Vagina (tissue), 2 donors: ENCODE measurements around the gene WWC2.

ENCODE experiments used
- POLR2A ChIP-seq, 2 donors: fragments of 450-650 bp; IDR thresholded peaks; one replicate each; pipeline ENCODE4 v1.6.1; 2017; ENCODE audit warnings: antibody characterized with exemption in 2 of 2, mild to moderate bottlenecking in 2 of 2, moderate library complexity in 2 of 2
- TF ChIP-seq, protein P1 (sequence below), 3 experiments: fragments of 450-650 bp in 2 of 3; fragments of 200-600 bp in 1 of 3; sonication (generic) in 1 of 3; IDR thresholded peaks; one replicate each; pipeline ENCODE4 v1.5.1; 2017 to 2019; ENCODE audit warnings: antibody characterized with exemption in 3 of 3, mild to moderate bottlenecking in 2 of 3, moderate library complexity in 2 of 3

DNA sequence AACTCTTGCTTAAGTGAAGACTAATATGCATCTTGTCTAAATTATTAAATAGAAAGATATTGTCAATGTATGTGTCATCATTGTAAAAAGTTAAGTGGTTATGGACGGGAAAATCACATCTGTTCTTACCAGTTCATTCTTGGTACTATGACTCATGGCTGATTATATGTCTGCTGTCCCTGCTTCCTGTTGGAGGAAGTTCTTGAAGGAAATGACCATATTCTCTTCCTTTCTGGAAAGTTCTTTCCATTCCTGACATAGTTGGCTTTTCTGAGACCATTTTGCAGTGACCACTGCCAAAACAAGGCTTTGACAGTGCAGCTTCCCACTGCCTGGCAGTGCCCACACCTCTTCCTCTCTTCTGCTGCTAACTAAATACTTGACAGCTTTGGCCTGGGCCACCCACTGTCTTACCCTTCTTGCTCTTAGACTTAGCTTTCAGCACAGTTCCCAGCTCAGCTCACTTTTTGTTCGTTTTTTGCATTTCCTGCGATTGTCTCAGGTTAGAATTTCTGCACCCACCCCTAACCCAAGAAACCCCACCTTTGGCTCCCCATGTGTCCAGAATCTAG lies 236.4 kb downstream of the WWC2 start:
- TF ChIP-seq, protein P1, sequence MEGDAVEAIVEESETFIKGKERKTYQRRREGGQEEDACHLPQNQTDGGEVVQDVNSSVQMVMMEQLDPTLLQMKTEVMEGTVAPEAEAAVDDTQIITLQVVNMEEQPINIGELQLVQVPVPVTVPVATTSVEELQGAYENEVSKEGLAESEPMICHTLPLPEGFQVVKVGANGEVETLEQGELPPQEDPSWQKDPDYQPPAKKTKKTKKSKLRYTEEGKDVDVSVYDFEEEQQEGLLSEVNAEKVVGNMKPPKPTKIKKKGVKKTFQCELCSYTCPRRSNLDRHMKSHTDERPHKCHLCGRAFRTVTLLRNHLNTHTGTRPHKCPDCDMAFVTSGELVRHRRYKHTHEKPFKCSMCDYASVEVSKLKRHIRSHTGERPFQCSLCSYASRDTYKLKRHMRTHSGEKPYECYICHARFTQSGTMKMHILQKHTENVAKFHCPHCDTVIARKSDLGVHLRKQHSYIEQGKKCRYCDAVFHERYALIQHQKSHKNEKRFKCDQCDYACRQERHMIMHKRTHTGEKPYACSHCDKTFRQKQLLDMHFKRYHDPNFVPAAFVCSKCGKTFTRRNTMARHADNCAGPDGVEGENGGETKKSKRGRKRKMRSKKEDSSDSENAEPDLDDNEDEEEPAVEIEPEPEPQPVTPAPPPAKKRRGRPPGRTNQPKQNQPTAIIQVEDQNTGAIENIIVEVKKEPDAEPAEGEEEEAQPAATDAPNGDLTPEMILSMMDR (IDR thresholded peaks at IDR 0.05), result no peak
- TF ChIP-seq POLR2A (IDR thresholded peaks at IDR 0.05), result no peak
